GM12878 (cell line): Measurements from ENCODE around the gene SLC17A7. TPM values are rescaled to one million over a fixed set of nuclear protein-coding genes. Genes with fewer than 3 reads are reported as not detected.

Experiments used
- ATAC-seq: fragments of 200-7000 bp; cut with Tn5 transposase; 3 replicates; pipeline ENCODE4 v1.9.1; 2020; ENCODE audit warnings: mild to moderate bottlenecking, moderate library complexity
- BruUV-seq: library from RNA; stranded (reverse); fragments of 400-500 nt; replicated peaks from 2 replicates; lab custom pipeline; 2021; lab: Mats Ljungman, UMichigan
- CTCF ChIA-PET: fragments of 300-600 bp; sonication (Branson Sonifier 250); formaldehyde crosslinking; extraction: SDS; loops from one replicate; lab custom pipeline; 2021; ENCODE audit warnings: inconsistent platforms; lab: Yijun Ruan, JAX
- POLR2A ChIA-PET: fragments of 350-600 bp; formaldehyde crosslinking; extraction: SDS; loops from one replicate; lab custom pipeline; 2021; ENCODE audit warnings: inconsistent platforms; lab: Charles Lee
- RAD21 ChIA-PET: fragments of 300-600 bp; sonication (Branson Sonifier 250); formaldehyde crosslinking; loops from one replicate; lab custom pipeline; 2023; ENCODE audit warnings: antibody characterized with exemption; ENCODE audit not compliant: unreplicated experiment; lab: Charles Lee
- SMC1A ChIA-PET: fragments of 300-600 bp; sonication (Branson Sonifier 250); formaldehyde crosslinking; loops from one replicate; lab custom pipeline; 2023; ENCODE audit not compliant: unreplicated experiment, uncharacterized antibody; lab: Charles Lee
- DNase-seq: peaks from one replicate; pipeline ENCODE4 v3.0.0-alpha.2; 2011; ENCODE audit warnings: low read depth, low spot score
- FAIRE-seq: peaks from 3 replicates; lab custom pipeline; 2011; peaks lifted over from hg19 to GRCh38; lab: Jason Lieb, UNC
- H2AFZ ChIP-seq: 2 replicates; pipeline ENCODE4 v1.6.0; 2011; ENCODE audit warnings: low read depth, low read length, control low read depth; ENCODE audit not compliant: control insufficient read depth
- H3K27ac ChIP-seq: 2 replicates; pipeline ENCODE4 v1.5.1; 2011; ENCODE audit warnings: control low read depth; ENCODE audit not compliant: control insufficient read depth, insufficient read depth
- H3K27me3 ChIP-seq, 2 experiments: replicated peaks in 1 of 2; 2 replicates each; pipeline versions ENCODE4 v1.6.0 to v1.6.1; 2011; ENCODE audit warnings: low read length in 1 of 2; ENCODE audit not compliant: control insufficient read depth in 2 of 2, insufficient read depth in 2 of 2
- H3K36me3 ChIP-seq, 2 experiments: 2 replicates each; pipeline ENCODE4 v1.5.1; 2011; ENCODE audit warnings: low read length in 1 of 2; ENCODE audit not compliant: control insufficient read depth in 2 of 2, insufficient read depth in 2 of 2
- H3K4me1 ChIP-seq: 2 replicates; pipeline ENCODE4 v1.6.1; 2011; ENCODE audit warnings: mild to moderate bottlenecking, low read length, moderate library complexity, mixed read lengths; ENCODE audit not compliant: control insufficient read depth, insufficient read depth
- H3K4me2 ChIP-seq: 2 replicates; pipeline ENCODE4 v1.6.0; 2011; ENCODE audit warnings: control low read depth; ENCODE audit not compliant: control insufficient read depth, insufficient read depth
- H3K4me3 ChIP-seq: fragments of 200-600 bp; sonication (generic); 2 replicates; pipeline ENCODE4 v1.5.1; 2016
- H3K79me2 ChIP-seq: 2 replicates; pipeline ENCODE4 v1.6.0; 2011; ENCODE audit warnings: low read length; ENCODE audit not compliant: control insufficient read depth, insufficient read depth
- H3K9ac ChIP-seq: 2 replicates; pipeline ENCODE4 v1.8.0; 2011; ENCODE audit warnings: low read length, control low read depth, mixed read lengths; ENCODE audit not compliant: control insufficient read depth, insufficient read depth
- H3K9me3 ChIP-seq: replicated peaks from 3 replicates; pipeline ENCODE4 v1.5.1; 2011; ENCODE audit warnings: mild to moderate bottlenecking, low read length; ENCODE audit not compliant: control insufficient read depth, insufficient read depth
- H4K20me1 ChIP-seq: 2 replicates; pipeline ENCODE4 v1.6.0; 2011; ENCODE audit not compliant: control insufficient read depth, insufficient read depth
- CBFB ChIP-seq: IDR thresholded peaks from 2 replicates; pipeline ENCODE4 v1.6.1; 2016; ENCODE audit warnings: antibody characterized with exemption, low read depth
- PAX8 ChIP-seq: fragments of 450-650 bp; IDR thresholded peaks from 2 replicates; pipeline ENCODE4 v1.6.1; 2017; ENCODE audit warnings: mild to moderate bottlenecking, moderate library complexity
- RUNX3 ChIP-seq: IDR thresholded peaks from 2 replicates; pipeline ENCODE4 v1.6.1; 2012; ENCODE audit warnings: low read length, inconsistent platforms
- WRNIP1 ChIP-seq: IDR thresholded peaks from 2 replicates; pipeline ENCODE4 v1.6.1; 2011; ENCODE audit warnings: low read depth, low read length, improper control_type of control experiment, borderline replicate concordance
- WGBS: methylation state at CpG from one replicate; pipeline ENCODE4 v1.1.6; 2016; ENCODE audit warnings: low lambda C conversion rate; ENCODE audit not compliant: insufficient replicate concordance, insufficient coverage; ENCODE audit errors: missing lambda C conversion rate; 5-methylcytosine and 5-hydroxymethylcytosine counted together
- in situ Hi-C: fragments of 300-500 bp; cut with MboI; formaldehyde crosslinking; loops from 9 replicates; pipeline ENCODE4 v1.14.3; 2018; ENCODE audit warnings: mixed read lengths
- intact Hi-C: fragments of 100-400 bp; cut with micrococcal nuclease; formaldehyde crosslinking; loops from one replicate; pipeline ENCODE4 v1.14.2; 2022; ENCODE audit not compliant: unreplicated experiment
- polyA plus RNA-seq, 11 experiments: library from polyadenylated mRNA; depleted of rRNA in 4 of 11; unstranded in 6 of 11; stranded (reverse) in 5 of 11; fragments of >200 nt; fragmentation: Nextera tagmentation in 4 of 11; fragmentation: Illumina TruSeq in 1 of 11; extraction: Ambion mirVana in 4 of 11; extraction: Trizol in 1 of 11; gene quantifications; 1 replicate in 1 of 11; 2 replicates in 10 of 11; pipeline versions ENCODE4 v1.2.1 to v1.2.3, GENCODE V29; 2011 to 2016; ENCODE audit warnings: inconsistent platforms in 2 of 11, missing spikeins in 2 of 11, low read depth in 1 of 11
- total RNA-seq, 4 experiments: library from RNA; depleted of rRNA in 3 of 4; stranded (reverse); fragments of >200 nt in 3 of 4; fragmentation: Illumina TruSeq in 1 of 4; extraction: Trizol in 1 of 4; gene quantifications; 2 replicates each; pipeline versions ENCODE4 v1.2.1 to v1.2.3, GENCODE V29; 2013 to 2021
- TF ChIP-seq, protein P1 (sequence below): IDR thresholded peaks from 2 replicates; pipeline ENCODE4 v1.6.1; 2011; ENCODE audit warnings: low read depth, mild to moderate bottlenecking, low read length, moderate library complexity, borderline replicate concordance; ENCODE audit errors: extremely low read depth

Gene SLC17A7
- total and polyA plus RNA-seq, 10 of the 15 experiments (the other 5 are each of a cell fraction or from before 2014, with no cell fraction given) = 0.03 to 0.24 (median 0.06) TPM; not detected in 6

DNA sequence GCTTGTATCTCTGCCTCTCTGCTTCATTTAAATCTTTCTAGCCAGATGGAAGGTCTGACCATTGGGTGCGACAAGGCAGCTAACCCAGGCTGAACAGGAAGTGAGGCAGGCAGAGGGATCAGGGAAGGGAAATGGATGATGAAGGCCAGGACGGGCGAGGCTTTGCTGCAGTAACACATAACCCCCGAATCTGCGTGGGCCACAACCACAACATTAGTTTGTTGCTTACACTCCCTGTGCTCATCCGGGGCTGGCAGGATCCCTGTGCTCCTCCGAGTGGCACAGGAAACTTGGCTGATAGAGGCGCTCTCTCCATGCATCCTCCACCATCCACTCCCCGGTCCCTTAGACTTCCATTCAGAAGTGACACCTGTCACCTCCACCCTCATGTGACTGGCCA lies 31.6 kb upstream of the SLC17A7 start:
- Histone ChIP-seq H3K9me3 (no peaks in the 10 kb centered on the region), H4K20me1 (no peaks in the 10 kb centered on the region), H3K36me3 (0 out of 4 replicates have a peak, but pooled peaks cover 0 to 2% of the 10 kb centered on the region in 2 experiments), H3K4me3 (no peak overlapping the region), H3K79me2 (no peaks in the 10 kb centered on the region), H3K4me2 (no peak overlapping the region), H2AFZ (no peak overlapping the region), H3K4me1 (peaks cover 42% of the 10 kb centered on the region), H3K9ac (no peak overlapping the region), H3K27me3 (no peaks in the 10 kb centered on the region), H3K27ac (no peak overlapping the region)
- BruUV-seq = no TSS peak
- in situ Hi-C loops = no loop called here
- ATAC-seq (no peak), FAIRE-seq (no peak), DNase-seq (no peak)
- RAD21 ChIA-PET = interaction anchor here (0.9 to 6.0 kb wide), 6 partner anchors 15 to 247 kb away, joined by 3 to 90 read pairs (median 4); partner anchors contain the start of genes ALDH16A1, PIH1D1 and RPL13A
- no peak for TF ChIP-seq CBFB
- no peak for TF ChIP-seq PAX8
- TF ChIP-seq WRNIP1 = no peak
- TF ChIP-seq, protein P1, sequence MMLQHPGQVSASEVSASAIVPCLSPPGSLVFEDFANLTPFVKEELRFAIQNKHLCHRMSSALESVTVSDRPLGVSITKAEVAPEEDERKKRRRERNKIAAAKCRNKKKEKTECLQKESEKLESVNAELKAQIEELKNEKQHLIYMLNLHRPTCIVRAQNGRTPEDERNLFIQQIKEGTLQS = no peak
- no peak for TF ChIP-seq RUNX3
- 70% methylated on average over 9 of the region's 9 CpGs for WGBS
- intact Hi-C loops = loop anchor here (2.0 to 5.0 kb wide), 2 partner anchors 74 to 141 kb away; no protein-coding TSS in a partner anchor
- SMC1A ChIA-PET = interaction anchor here (0.7 to 2.2 kb wide), 8 partner anchors 18 to 168 kb away, joined by 3 to 12 read pairs (median 4); partner anchors contain the start of genes PIH1D1 and RPS11
- POLR2A ChIA-PET = interaction anchor here (1.6 to 6.2 kb wide), 2 partner anchors 20 to 139 kb away, joined by 3 to 81 read pairs; partner anchors contain the start of genes ALDH16A1 and PIH1D1
- CTCF ChIA-PET = interaction anchor here (0.6 to 5.9 kb wide), 27 partner anchors 9 to 247 kb away, joined by 3 to 68 read pairs (median 5); partner anchors contain the start of genes ALDH16A1, CD37, PIH1D1 and RPS11
